Skin of body (tissue), 2 donors: ENCODE data around the gene CTU2. TPM values are rescaled to one million over a fixed set of nuclear protein-coding genes. Genes with fewer than 3 reads are reported as not detected.

Experiments used
- DNase-seq: peaks from one replicate; lab custom pipeline; 2025; lab: John Stamatoyannopoulos, UW
- total RNA-seq: library from RNA; depleted of rRNA; stranded (reverse); fragments of >200 nt; gene quantifications from one replicate; pipeline ENCODE4 v1.2.3, GENCODE V29; 2014

The CTU2 gene
- total RNA-seq, 1 donor from 2014 or later, result 5.5 TPM

GRCh38 chr16:88727871-88728270 is 21.6 kb downstream of the CTU2 start:
- DNase-seq, result no peak

GRCh38 chr16:88730632-88731607 is 24.6 kb downstream of the CTU2 start:
- DNase-seq, result no peak

- DNase-seq, result no peak
These were observed 25.4 kb downstream of the CTU2 start for GRCh38 chr16:88731699-88732098.

GRCh38 chr16:88732172-88732960 is 26.1 kb downstream of the CTU2 start:
- no peak for DNase-seq

GRCh38 chr16:88732961-88733294 is 26.6 kb downstream of the CTU2 start:
- no peak for DNase-seq

GRCh38 chr16:88733630-88734360 is 27.5 kb downstream of the CTU2 start:
- no peak for DNase-seq

- DNase-seq, result no peak
These were observed 28.0 kb downstream of the CTU2 start for GRCh38 chr16:88734361-88734728.

- no peak for DNase-seq
These were observed 28.8 kb downstream of the CTU2 start for GRCh38 chr16:88735121-88735520.

- DNase-seq, result no peak
These were observed 29.3 kb downstream of the CTU2 start for GRCh38 chr16:88735616-88736015.

- no peak for DNase-seq
These were observed 29.8 kb downstream of the CTU2 start for GRCh38 chr16:88736088-88736487.

- no peak for DNase-seq
These were observed 30.2 kb downstream of the CTU2 start for GRCh38 chr16:88736496-88736895.

- no peak for DNase-seq
These were observed 31.2 kb downstream of the CTU2 start for GRCh38 chr16:88737298-88738150.

- DNase-seq, result no peak
These were observed 32.1 kb downstream of the CTU2 start for GRCh38 chr16:88738151-88739084.

GRCh38 chr16:88739139-88739976 is 33.1 kb downstream of the CTU2 start:
- DNase-seq, result no peak

GRCh38 chr16:88739977-88740726 is 33.8 kb downstream of the CTU2 start:
- DNase-seq, result no peak

- no peak for DNase-seq
These were observed 34.4 kb downstream of the CTU2 start for GRCh38 chr16:88740727-88741055.

GRCh38 chr16:88741368-88741767 is 35.1 kb downstream of the CTU2 start:
- no peak for DNase-seq

GRCh38 chr16:88742896-88743605 is 36.7 kb downstream of the CTU2 start:
- DNase-seq, result no peak
